H1 (cell line): Measurements from ENCODE around the gene TK2. TPM values are rescaled to one million over a fixed set of nuclear protein-coding genes. Genes with fewer than 3 reads are reported as not detected.

Experiments used
- BCL11A ChIP-seq, 2 experiments: IDR thresholded peaks; one replicate each; pipeline ENCODE4 v1.6.1; 2011; ENCODE audit warnings: low read depth in 2 of 2, low read length in 2 of 2, mild to moderate bottlenecking in 2 of 2
- KDM1A ChIP-seq: fragments of 200-600, 300-600 bp; sonication (generic); IDR thresholded peaks from 2 replicates; pipeline ENCODE4 v1.7.1; 2016; ENCODE audit warnings: mild to moderate bottlenecking, low read length, borderline replicate concordance
- polyA plus RNA-seq, 7 experiments: library from polyadenylated mRNA; depleted of rRNA in 3 of 7; stranded (reverse) in 5 of 7; unstranded in 2 of 7; fragments of >200 nt in 5 of 7; fragments of 200-250 nt in 2 of 7; gene quantifications; 1 replicate in 5 of 7; 2 replicates in 1 of 7; 4 replicates in 1 of 7; pipeline versions ENCODE4 v1.2.1 to v1.2.3, GENCODE V29; 2011 to 2013; ENCODE audit warnings: missing spikeins in 2 of 7, mixed read lengths in 2 of 7
- small RNA-seq: library from polyadenylated mRNA; stranded (forward); fragments of <200 nt; extraction: miRNeasy Mini kit (QIAGEN cat#:217004); gene quantifications from one replicate; pipeline ENCODE3, GENCODE V24; 2013; ENCODE audit not compliant: insufficient read depth
- total RNA-seq: library from RNA; stranded (reverse); fragmentation: NEBNext Ultra II Directional; extraction: Animal tissue kit (Norgen Biotek cat#: 25700); gene quantifications from 2 replicates; pipeline ENCODE4 v1.2.1, GENCODE V29; 2021

TK2 gene
- total and polyA plus RNA-seq, 2 of the 8 experiments (the other 6 are each of a cell fraction or from before 2014, with no cell fraction given) = 2.7 to 3.6 TPM

DNA sequence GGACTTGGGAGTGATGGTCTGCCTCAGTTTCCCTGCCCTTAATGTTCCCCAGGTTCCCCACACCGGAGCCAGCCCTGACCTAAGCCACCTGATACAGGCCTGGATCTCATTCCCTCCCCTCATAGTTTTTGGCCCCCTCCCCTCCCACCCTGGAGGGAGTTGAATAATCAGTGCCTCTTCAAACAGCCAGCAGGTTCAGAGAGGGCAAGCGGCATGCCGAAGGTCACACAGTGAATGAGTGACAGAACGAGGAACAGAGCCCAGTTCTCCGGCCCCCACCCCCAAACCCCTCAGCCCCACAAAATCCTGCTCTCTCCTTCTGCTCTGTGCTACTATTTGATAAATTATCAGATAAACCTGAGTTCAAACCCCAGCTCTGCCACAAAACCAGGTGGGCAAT is 91.6 kb downstream of the TK2 start (continued):
- no peak for TF ChIP-seq KDM1A
- TF ChIP-seq BCL11A (IDR thresholded peaks at IDR 0.05; ENCODE audit: low read depth in 2 of 2, low read length in 2 of 2) = no peak

Small RNA genes lying within 50 kb of the gene (small RNA-seq; reads per million reads assigned to genes)
- gene CKLF-CMTM1 = not detected

Other genes starting within 250 kb of the TK2 start
- 0.32 and 0.59 TPM in 2 replicates for gene CDH5, start 183.4 kb downstream of the TK2 start, total RNA-seq
- gene CDH5, start 183.4 kb downstream of the TK2 start, polyA plus RNA-seq (2011; rRNA removed) = 0.20 and 0.32 TPM in 2 replicates
- gene BEAN1, start 122.8 kb downstream of the TK2 start, total RNA-seq = not detected in 2 replicates
- 0.05 and 0.08 TPM in 2 replicates for gene BEAN1, start 122.8 kb downstream of the TK2 start, polyA plus RNA-seq (2011; rRNA removed)
- gene CKLF, start 2.5 kb upstream of the TK2 start, total RNA-seq = 18.9 and 21.1 TPM in 2 replicates
- gene CKLF, start 2.5 kb upstream of the TK2 start, polyA plus RNA-seq (2011; rRNA removed) = 61.2 and 63.5 TPM in 2 replicates
- gene CMTM1, start 16.3 kb upstream of the TK2 start, total RNA-seq = 1.9 and 2.0 TPM in 2 replicates
- gene CMTM1, start 16.3 kb upstream of the TK2 start, polyA plus RNA-seq (2011; rRNA removed) = 1.2 and 1.7 TPM in 2 replicates
- gene CMTM2, start 29.3 kb upstream of the TK2 start, total RNA-seq = not detected in 2 replicates
- gene CMTM2, start 29.3 kb upstream of the TK2 start, polyA plus RNA-seq (2011; rRNA removed) = not detected in 2 replicates
- gene CMTM3, start 54.6 kb upstream of the TK2 start, total RNA-seq = 24.8 and 25.4 TPM in 2 replicates
- gene CMTM3, start 54.6 kb upstream of the TK2 start, polyA plus RNA-seq (2011; rRNA removed) = 24.7 and 30.8 TPM in 2 replicates
- 49.4 and 51.7 TPM in 2 replicates for gene CMTM4, start 146.6 kb upstream of the TK2 start, total RNA-seq
- gene CMTM4, start 146.6 kb upstream of the TK2 start, polyA plus RNA-seq (2011; rRNA removed) = 35.3 and 46.7 TPM in 2 replicates
- 70.8 and 72.4 TPM in 2 replicates for gene DYNC1LI2, start 201.5 kb upstream of the TK2 start, total RNA-seq
- gene DYNC1LI2, start 201.5 kb upstream of the TK2 start, polyA plus RNA-seq (2011; rRNA removed) = 35.0 and 40.7 TPM in 2 replicates